AG10803 (cell line): ENCODE results near the gene MAP7.
"Not testable (repeated sequence)": the region's sequence is repeated elsewhere in the genome, so short reads cannot be mapped to it uniquely, and the experiment has no call there.

Source experiments
- DNase-seq: peaks from one replicate; pipeline ENCODE4 v3.0.0; 2010; ENCODE audit warnings: low read depth
- H3K4me3 ChIP-seq: 2 replicates; pipeline ENCODE4 v1.5.1; 2011; ENCODE audit warnings: mild to moderate bottlenecking, low read length, control low read depth
- TF ChIP-seq, protein P1 (sequence below): conservative IDR thresholded peaks from 2 replicates; pipeline ENCODE4 v1.5.1; 2011; ENCODE audit warnings: mild to moderate bottlenecking, low read length, control low read depth, inconsistent platforms

The MAP7 gene

DNA sequence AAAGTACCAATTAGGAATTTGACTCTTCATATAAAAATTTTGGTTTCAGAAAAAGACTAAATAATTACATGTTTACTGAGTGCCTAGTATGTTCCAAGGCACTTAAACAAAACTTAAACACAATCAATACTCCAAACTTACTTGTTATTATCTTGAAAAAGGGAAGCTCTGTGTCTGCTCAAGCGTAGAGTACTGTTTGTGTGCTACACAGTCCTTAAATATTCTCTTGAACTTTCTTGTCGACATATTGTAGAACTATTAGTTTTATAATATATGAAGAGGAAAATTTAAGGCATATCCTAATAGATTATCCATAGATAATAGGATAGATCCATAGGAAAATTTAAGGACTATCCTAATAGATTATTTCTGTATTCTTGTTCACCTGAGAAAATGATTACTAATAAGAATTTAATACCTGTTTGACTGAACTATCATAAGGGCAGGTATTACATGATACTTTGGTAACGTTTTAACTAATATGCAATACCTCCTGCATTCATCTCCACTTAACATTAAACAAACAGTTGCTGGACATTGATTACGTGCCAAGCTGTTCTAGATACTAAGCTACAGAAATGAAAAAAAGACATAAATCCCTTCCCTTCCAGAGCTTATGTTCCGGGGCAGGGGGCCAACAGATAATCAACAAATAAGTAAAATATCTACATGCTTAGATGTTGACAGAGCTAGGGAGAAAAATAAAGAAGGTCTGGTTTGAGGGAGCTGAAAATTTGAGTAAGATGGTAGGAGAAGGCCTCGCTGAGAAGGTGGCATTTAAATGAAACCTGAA lies 145.4 kb downstream of the MAP7 start:
- H3K4me3 ChIP-seq: no peak overlapping the region
- TF ChIP-seq, protein P1, sequence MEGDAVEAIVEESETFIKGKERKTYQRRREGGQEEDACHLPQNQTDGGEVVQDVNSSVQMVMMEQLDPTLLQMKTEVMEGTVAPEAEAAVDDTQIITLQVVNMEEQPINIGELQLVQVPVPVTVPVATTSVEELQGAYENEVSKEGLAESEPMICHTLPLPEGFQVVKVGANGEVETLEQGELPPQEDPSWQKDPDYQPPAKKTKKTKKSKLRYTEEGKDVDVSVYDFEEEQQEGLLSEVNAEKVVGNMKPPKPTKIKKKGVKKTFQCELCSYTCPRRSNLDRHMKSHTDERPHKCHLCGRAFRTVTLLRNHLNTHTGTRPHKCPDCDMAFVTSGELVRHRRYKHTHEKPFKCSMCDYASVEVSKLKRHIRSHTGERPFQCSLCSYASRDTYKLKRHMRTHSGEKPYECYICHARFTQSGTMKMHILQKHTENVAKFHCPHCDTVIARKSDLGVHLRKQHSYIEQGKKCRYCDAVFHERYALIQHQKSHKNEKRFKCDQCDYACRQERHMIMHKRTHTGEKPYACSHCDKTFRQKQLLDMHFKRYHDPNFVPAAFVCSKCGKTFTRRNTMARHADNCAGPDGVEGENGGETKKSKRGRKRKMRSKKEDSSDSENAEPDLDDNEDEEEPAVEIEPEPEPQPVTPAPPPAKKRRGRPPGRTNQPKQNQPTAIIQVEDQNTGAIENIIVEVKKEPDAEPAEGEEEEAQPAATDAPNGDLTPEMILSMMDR: no peak
- no peak for DNase-seq

DNA sequence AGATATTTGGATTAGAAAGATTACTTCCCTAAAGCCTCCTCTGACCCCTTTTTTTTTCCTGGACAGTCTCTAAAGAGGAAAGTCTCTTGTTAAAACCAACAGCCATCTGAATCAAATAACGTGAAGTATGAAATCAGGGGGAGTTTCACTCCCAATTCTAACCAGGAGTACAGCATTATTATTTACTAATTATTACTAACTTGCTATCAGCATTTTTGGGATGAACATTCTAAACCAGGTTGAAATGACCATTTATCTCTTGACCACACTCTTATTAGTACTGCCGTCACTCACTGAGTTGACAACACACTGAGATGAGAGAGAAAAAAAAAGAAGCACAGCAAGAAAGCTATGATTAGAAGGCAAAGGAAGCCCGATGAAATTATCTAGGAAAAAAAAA lies 146.2 kb downstream of the MAP7 start:
- DNase-seq: no peak
- TF ChIP-seq, protein P1: no peak
- H3K4me3 ChIP-seq: no peak overlapping the region

DNA sequence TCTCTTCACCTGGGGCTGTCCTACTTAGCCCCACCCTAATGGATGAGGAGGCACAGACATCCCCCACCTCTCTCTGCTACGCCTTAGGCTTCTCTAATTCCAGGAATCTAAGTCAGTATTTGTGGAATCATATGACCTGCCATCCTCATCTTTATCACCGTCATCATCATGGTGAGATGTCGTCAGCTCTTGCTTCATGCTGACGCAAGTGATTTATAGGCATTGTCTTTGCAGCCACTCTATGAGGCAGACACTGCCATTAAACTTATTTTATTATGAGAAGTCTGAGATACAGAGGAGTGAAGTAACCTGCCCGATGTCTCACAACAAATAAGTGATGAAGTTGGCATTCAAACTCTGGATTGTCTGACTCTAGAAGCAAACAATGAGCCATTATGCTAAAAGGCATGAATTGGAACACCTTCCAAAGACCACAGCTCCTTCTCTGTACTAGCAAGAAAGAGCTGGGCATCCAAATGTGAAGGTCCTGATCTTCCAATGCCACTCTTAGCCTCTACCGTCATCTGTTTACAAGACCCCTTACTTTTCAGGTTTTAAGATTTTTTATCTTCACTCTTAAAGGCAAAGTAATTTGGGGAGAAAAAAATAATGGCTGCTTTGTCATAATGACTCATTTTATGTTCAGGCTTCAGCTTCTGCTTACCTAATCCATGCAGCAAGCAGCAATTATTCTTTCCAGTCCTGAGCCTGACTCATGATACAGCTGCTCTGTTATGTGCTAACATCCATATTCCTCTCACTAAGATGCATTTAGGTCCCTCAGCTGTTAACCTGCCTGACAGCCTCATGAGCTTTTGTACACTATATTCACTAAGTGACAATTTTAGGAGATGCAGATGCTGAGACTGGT lies 146.9 kb downstream of the MAP7 start:
- peak; percentile 92 for DNase-seq
- TF ChIP-seq, protein P1: no peak
- H3K4me3 ChIP-seq: no peak overlapping the region

DNA sequence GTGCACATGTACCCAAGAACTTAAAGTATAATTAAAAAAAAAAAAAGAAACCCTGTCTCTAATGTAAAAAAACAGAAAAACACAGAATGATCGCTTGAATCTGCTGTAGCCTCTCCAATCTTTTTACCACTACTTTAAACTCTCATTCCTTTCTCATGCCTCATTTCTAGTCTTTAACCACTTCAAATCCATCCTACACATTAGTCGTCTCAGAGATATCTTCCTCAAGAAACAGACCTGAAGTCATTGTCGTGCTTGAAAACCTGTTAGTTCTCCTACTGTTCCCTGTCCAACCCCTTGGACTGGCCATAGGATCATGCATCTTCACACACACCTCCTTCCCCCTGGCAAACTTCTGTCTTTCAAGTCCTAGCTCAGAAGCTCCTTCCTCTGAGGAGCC lies 148.5 kb downstream of the MAP7 start:
- H3K4me3 ChIP-seq: no peak overlapping the region
- peak; percentile 46 for DNase-seq
- TF ChIP-seq, protein P1: no peak

DNA sequence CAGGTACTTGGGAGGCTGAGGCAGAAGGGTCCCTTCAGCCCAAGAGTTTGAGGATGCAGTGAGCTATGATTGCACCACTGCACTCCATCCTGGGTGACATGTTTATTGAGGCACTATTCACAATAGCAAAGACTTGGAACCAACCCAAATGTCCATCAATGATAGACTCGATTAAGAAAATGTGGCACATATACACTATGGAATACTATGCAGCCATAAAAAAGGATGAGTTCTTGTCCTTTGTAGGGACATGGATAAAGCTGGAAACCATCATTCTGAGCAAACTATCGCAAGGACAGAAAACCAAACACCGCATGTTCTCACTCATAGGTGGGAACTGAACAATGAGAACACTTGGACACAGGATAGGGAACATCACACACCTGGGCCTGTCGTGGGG lies 149.0 kb downstream of the MAP7 start:
- H3K4me3 ChIP-seq, DNase-seq: not testable (repeated sequence)

DNA sequence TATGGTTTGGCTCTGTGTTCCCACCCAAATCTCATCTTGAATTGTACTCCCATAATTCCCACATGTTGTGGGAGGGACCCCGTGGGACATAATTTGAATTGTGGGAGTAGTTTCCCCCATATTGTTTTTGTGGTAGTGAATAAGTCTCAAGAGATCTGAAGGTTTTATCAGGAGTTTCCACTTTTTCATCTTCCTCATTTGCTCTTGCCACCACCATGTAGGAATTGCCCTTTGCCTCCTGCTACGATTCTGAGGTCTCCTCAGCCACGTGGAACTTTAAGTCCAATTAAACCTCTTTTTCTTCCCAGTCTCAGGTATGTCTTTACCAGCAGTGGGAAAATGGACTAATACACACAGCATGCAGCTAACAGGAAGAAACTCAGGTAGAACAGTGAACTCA lies 151.8 kb downstream of the MAP7 start:
- no peak overlapping the region for H3K4me3 ChIP-seq
- DNase-seq: no peak
- TF ChIP-seq, protein P1: no peak

DNA sequence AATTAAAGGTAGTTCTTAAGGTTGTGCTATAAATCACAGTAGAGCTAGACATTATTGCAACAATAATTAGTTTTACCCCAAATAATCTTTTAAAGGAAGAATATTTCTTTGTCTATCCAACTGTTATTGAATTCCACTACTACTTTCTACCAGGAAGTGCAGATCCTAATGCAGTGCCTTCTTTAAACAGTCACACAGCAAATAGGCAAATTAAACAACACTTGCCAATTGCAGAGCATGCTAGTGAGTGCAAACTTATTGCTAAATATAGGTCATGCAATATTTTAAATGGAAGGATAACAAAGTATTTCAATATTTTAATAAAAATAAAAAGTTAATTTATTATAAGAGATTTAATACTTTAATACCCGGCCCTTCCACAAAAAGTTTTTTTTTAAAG lies 153.3 kb downstream of the MAP7 start:
- H3K4me3 ChIP-seq: no peak overlapping the region
- TF ChIP-seq, protein P1: no peak
- DNase-seq: no peak

DNA sequence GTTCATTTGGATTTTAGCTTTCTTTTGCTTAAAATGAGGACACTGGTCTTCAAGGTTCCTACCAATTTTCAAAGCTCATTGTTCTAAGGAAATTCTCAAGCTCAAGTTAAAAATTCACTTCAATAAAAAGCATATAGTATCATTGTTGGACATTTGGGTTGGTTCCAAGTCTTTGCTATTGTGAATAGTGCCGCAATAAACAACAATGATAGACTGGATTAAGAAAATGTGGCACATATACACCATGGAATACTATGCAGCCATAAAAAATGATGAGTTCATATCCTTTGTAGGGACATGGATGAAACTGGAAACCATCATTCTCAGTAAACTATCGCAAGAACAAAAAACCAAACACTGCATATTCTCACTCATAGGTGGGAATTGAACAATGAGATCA lies 159.3 kb downstream of the MAP7 start:
- not testable (repeated sequence) for H3K4me3 ChIP-seq, DNase-seq
